ENCODE data around the gene CDC7.
"Not testable (repeated sequence)": the region's sequence is repeated elsewhere in the genome, so short reads cannot be mapped to it uniquely, and the experiment has no call there.

CDC7 gene

DNA sequence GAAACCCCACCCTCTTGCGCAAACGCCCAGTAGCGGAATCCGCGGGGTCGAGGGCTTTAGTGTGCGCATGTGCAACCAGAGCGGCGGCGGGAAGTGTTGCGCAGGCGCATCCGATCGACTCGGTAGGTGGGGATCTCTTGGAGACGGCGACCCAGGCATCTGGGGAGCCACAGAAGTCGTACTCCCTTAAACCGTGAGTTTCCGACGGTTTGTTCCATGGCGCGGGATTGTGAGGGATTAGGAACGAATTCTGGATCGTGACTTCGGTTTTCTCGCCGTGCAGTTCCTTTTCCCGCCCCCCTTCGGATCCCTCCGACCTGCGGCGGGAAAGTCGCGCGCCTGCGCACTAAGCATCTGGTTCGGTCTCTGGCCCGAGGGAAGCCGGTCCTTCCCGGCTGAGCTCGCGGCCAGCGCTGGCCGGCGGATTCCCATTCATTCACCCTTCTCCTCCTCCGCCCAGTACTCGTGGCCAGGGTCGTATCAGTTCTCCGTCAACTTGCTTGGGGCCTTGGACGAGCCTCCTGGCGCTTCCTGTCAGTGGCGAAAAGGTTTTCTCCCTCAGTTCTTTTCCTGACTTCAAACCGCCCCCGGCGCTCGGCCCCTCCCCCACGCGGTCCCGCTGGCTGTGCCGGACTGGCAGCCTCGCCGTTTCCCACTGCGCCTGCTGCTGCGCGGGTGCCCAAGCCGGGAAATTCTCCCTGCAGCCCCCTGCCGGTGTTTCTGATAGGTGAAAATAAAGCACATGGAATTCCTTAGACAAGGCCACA is at the start of gene CDC7:
Gene CDC7 (plus strand): TSS at position 96 of the 767 bp plus-strand sequence. CDS start 866 bp downstream, outside the sequence.
- peak; percentile 78 for DNase-seq

DNA sequence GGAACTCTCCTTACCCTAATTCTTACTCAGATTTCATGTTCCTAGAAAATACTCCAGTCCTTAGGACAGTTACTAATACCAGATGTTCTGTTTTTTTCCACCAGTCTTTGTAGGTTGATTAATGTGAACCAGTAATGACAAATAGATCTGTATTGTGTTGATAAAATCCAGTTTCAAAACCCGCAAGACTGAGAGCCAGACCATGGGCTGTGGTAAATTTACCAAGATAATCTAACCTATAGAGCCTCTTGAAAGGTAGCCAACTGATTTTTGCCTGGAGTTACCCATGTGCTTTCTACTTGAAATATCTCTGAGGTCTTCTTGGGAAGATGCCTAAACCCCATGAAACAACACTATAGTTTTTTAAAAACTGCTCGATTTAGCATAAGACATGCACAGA is 46.5 kb upstream of the CDC7 start:
- DNase-seq = no peak

- DNase-seq = no peak
Measured at GRCh38 chr1:91455334-91455733, 45.3 kb upstream of the CDC7 start.

DNA sequence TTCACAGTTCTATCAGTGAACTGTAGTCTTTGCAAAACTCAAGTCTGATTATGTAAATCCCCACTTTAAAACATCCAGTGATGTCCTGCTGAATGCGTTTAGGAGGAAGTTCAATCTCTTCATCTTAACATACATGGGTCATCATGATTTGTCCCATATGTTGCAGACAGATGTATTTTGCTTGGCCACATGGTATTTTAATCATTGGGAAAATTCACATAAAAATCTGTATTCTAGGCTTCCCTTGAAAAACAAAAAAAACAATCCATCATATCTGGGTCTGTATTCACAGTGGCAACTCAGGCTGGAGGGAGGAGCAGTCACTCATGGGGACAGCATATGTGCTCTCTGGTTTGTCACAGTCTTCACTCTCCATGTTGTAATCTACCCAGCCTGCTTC is 44.8 kb upstream of the CDC7 start:
- no peak for DNase-seq

GRCh38 chr1:91465350-91465749 is 35.3 kb upstream of the CDC7 start:
- not testable (repeated sequence) for DNase-seq

DNA sequence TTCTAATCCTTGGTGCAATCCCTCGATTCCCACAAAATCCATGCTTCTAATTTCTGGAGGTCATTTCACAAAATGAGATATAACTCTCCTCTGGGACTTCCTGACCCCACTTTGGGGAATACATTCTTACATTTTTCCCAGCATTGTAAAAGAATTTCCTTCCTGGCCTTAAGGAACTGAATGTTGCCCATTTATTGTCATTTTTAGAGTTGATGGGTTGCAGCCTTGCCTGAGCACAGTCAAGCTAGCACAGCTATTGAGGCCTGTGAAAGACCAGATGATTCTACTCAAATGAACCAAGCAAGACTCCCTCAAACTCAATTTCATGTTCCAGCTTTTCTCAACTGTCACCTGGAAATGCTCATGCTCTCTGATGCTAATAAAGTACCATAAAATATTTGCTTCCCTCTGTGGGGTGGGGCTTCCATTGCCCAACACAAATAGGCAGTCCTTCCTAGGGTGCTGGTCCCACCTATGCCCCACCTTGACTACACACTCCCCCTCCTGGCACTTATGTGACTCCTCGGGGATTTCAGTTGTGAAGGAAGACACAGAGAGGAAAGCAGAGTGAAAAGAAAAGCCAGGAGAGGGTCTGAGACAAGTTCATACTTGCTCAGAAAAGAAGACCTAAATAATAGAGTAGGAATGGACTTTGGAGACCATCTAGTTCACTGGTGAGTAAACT is 24.0 kb upstream of the CDC7 start:
- DNase-seq = no peak

- DNase-seq = no peak
Measured at GRCh38 chr1:91487469-91487868, 13.2 kb upstream of the CDC7 start.

DNA sequence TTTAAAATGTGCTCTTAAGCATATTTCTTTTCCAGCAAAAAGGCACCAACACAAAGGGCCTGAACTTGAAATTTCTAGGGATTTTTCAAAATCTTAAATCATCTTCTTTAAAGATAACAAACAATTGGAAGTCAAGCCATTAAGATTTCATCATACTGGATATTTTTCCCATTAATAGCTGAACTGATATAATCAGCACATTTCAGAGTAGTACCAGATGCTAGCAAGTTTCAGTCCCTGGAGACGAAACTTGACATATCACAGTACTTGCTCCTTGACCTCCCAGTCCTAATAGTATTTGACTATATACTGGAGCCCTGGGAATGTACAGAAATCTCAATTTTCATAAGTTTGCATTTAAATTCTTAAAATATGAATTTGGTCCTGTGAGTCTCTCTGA is 10.2 kb upstream of the CDC7 start:
- DNase-seq = no peak

DNA sequence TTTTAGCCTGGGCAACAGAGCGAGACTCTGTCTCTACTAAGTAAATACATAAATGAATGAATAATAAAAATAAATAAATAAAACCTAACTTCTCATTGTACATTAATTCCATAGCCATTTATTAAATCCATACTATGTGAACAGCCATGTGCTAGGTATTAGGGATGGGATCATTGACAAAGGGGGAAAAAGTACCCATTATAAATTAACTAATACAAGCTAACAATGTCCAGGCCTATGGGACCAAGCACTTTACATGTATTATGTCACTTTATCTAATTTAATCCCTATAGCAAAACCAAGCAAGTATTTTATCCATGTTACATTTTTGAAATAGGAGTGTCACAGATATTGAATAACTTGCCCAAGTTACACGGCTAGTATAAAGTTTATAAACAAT is 2.6 kb upstream of the CDC7 start:
- DNase-seq = no peak

DNA sequence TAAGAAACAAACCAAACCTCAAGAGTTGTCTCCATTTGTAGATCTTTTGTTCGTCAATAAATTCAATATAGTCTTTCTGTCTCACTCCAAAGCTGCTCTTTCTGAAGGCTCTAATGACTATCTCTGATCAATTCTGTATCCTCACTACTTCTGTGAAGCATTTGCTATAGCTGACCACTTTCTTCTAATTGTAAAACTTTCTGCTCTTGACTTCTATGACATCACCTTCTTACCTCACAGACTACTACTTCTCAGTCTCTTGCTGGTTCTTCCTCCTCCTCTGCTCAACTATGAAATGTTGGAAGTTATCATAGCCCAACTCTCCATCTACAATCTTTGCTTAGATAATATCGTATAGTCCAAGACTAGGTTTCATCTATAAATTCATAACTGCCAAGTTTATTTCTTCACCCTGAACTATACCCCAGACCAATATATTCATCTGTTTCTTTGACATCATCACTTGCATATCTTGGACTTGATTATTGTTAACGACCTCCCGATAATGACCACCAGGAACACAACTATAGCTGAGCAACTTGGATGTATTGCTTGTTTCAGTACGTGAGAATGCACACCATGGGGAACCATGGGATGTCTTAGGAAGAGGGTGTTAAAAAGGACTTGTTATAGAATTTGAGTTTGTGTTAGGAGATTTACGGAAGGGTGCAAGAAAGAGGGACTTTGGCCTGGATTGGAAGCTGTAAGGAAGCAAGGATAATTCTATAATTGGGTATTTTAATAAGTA is 2.0 kb upstream of the CDC7 start:
- no peak for DNase-seq

DNA sequence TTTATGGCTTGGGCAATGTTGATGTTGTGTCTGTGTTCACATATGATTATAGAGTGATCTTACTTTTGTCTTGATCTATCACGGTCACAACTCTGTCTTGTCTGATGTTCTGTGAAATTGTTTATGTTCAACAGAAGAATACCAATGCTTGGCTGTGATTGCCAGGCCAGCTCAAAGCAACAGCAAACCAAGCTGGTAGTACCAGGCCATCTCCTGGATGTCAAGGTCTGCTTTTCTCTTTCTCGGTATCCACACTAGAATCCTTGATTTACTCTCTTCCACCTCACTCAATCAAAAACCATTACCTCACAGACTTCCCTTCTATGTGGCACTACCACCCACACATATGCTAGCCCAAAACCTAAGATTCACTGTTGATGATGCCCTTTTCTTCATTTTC is 1.3 kb upstream of the CDC7 start:
- DNase-seq = no peak

- no peak for DNase-seq
Measured at GRCh38 chr1:91499904-91500755, 521 bp upstream of the CDC7 start.

DNA sequence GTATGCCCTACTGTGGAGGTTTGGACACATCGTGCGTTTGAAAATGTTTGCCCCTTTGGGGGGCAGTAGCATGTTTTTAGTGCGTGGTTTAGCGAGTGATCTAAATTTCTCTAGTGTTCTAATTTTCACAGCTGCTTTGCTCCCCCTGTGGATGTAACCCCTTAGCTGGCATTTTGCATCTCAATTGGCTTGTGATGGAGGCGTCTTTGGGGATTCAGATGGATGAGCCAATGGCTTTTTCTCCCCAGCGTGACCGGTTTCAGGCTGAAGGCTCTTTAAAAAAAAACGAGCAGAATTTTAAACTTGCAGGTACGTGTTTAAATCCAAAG is 836 bp downstream of the CDC7 start:
- DNase-seq = no peak

GRCh38 chr1:91501971-91502671 is 1.5 kb downstream of the CDC7 start:
- no peak for DNase-seq

- no peak for DNase-seq
Measured at GRCh38 chr1:91502672-91503184, 2.1 kb downstream of the CDC7 start.

DNA sequence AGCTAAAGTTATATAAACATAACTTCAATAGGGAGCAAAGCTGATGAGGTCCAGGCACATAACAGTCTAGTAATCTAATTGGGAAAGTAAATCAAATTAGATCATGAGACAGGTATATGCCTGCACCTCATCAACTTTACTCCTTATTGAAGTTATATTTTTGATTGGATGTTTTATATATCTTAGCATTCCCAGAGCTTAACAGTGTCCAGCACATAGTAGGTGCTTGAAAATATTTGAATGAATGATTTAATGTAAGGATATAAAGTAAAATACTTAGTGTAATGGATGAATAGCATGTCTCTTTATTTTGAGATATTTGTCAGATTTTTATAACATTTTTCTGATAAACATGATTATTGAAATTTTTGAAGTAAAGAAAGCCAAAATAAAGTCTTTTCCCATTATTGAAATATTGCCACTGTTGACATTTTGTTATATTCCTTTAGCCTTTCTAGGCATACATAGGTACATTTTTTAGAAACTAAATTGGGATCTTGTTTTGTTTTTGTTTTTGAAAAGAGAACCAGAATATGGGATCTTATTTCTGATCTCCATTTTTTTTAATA is 2.8 kb downstream of the CDC7 start:
- DNase-seq = no peak

- DNase-seq = no peak
Measured at GRCh38 chr1:91503975-91504530, 3.4 kb downstream of the CDC7 start.

GRCh38 chr1:91505086-91505485 is 4.4 kb downstream of the CDC7 start:
- DNase-seq = no peak

DNA sequence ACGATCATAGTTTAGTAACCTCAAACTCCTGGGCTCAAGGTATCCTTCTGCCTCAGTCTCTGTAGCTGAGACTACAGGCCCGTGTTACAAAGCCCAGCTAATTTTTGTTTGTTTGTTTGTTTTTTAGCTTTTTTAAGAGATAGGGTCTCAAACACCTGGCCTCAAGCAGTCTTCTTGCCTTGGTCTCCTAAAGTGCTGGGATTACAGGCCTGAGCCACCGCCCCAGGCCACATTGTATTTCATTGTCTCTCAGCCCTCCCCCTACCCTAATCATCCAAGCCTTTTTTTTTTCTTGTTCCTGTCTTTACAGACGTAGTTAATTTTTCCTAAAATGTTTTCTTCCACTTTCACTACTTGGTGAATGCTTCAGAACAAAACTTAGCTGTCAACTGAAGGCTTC is 5.4 kb downstream of the CDC7 start:
- no peak for DNase-seq

DNA sequence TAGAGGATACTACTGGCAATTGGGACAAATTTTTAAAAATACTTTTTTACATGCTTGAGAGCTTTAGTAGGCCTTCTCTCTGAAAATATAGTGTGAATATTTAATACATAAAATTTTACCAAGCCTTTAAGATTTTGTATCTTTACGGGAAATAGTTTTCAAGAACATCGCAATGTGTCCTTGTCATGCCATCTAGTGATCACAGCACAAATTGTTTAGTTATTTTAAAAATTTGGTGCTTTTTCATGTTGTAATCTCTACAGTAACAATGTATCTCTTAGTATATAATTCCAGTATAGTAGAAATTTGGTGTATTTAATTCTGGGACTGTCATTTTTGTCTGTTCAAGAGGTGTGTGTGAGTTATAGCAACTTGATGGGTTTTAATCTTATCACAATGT is 6.7 kb downstream of the CDC7 start:
- no peak for DNase-seq

- no peak for DNase-seq
Measured at GRCh38 chr1:91510754-91511153, 10.1 kb downstream of the CDC7 start.

DNA sequence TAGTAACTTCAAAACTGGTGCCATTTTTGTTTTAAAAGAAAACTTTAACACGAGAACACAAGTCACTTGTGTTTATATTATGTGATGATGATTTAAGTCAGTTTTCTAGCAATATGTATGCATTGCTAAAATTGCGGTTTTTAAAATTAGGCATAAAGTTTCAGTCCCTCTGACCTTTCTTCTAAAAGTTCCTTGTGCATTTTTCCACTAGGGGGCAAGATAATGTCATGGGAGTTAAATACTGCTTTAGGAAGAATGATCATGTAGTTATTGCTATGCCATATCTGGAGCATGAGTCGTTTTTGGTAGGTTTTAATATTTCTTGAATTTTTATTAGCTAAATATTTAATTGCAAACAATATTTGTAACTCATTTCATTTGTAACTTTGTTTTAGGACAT is 10.7 kb downstream of the CDC7 start:
- no peak for DNase-seq
